HS-5 (cell line): ENCODE data around the gene HSH2D.

Experiments used
- DNase-seq: peaks from one replicate; pipeline ENCODE4 v3.0.0-alpha.2; 2012; ENCODE audit warnings: low read depth

Gene HSH2D

DNA sequence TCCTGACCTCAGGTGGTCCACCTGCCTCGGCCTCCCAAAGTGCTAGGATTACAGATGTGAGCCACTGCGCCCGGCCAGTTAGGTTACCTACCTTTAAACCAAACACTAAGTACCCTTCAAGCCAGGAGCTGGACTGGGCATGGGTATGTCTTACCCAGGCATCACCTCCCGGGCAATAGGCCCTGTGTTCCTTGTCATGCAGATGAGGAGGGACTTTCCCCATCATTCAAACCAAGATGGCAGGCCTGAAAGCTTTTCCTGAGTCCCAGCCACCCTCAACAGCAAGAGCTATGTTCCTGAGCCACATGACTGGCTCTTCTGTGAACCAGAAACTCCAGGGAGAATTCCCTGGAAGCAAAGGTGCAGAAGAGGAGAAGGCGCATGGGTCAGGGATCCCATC, 22.3 kb upstream of the HSH2D start:
- no peak for DNase-seq

GRCh38 chr19:16121967-16122366, 21.5 kb upstream of the HSH2D start:
- DNase-seq, result no peak

DNA sequence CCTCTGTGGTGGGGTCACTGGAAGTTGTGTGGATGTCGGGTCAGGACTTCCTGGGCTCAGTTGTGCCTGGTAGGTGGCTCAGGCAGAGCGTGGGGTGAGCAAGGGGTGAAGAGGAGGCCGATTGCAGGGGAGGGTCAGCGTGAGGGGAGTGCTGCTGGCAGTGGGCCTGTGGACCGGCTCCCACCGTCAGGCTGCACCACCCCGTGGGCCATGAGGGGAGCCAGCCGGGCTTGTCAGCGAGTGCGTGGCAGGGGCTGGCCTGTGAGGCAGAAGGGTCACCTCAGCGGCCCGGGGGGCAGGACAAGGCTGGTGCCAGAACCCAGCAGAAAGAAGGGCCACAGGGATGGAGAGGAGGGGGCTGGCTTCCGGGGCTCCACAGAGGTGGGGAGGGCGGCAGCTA, 18.5 kb upstream of the HSH2D start:
- DNase-seq, result no peak

GRCh38 chr19:16125737-16126495, 17.6 kb upstream of the HSH2D start:
- no peak for DNase-seq

DNA sequence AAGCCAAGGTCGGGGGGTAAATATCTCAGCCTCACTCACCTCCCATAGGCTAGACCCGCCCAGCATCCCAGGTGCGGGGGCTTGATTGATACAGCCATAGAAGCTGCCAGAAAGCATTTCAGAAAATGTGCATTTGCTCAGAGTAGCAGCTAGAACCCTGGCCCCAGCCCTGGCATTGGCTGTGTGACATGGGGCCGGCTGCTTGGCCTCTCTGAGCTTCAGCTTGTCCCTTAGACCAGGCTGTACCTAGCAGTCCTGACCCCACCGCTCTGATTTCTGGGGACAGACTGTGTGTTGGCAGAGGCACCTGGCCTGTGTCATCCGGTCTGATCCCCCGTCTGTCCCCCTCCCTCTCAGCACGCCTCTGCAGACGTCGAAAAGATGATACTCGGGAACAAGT, 16.4 kb upstream of the HSH2D start:
- no peak for DNase-seq

DNA sequence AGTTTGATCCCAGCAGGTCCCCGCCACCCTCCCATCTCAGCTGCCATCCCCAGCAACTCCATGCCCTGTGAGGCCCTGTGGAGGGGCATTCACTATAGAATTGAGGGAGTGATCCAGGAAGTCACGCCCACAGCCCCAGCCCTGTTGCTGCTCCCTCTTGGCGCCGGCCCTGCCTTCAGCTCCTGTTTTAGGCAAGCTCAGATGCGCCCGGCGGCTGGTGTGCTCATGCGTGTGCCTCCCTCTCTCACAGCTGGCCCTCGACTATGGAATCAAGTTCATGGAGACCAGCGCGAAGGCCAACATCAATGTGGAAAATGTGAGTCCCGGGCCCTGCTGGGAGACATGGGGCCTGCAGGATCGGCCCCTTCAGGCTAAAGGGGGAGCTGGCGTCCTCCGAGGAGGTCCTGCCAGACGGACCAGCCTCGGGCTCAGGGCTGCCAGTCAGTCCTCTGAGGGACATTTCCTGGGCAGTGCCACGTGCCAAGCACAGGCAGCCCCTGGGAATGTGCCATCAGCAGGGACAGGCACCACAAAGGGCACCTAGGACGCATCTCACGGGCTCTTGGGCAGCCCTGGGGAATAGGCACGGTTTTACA, 15.6 kb upstream of the HSH2D start:
- no peak for DNase-seq

- DNase-seq, result no peak
Observed at GRCh38 chr19:16131648-16132047, 11.8 kb upstream of the HSH2D start.

- no peak for DNase-seq
Observed at GRCh38 chr19:16133818-16134217, 9.7 kb upstream of the HSH2D start.

DNA sequence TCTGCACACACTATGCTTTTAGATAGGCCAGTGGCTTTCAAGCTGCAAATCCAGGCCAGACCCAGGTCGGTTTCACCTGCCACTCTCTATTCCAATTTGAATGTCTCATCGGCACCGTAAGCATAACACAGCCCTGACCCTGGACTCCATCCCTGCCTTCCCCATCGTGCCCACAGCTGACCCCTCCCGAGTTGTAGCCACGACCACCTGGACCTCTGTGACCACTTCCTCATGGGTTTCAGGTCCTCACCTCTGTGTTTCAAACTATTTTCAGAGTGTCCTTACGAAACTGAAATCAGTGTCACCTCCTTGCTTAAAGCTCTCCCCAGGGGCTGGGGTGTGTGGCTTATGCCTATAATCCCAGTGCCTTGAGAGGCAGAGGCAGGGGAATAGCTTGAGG, 9.0 kb upstream of the HSH2D start:
- DNase-seq, result no peak

GRCh38 chr19:16135430-16136127, 7.9 kb upstream of the HSH2D start:
- DNase-seq, result no peak

- no peak for DNase-seq
Observed at GRCh38 chr19:16136185-16136999, 7.1 kb upstream of the HSH2D start.

GRCh38 chr19:16139752-16140151, 3.7 kb upstream of the HSH2D start:
- no peak for DNase-seq

GRCh38 chr19:16141043-16141442, 2.4 kb upstream of the HSH2D start:
- no peak for DNase-seq

GRCh38 chr19:16142032-16142580, 1.4 kb upstream of the HSH2D start:
- no peak for DNase-seq

DNA sequence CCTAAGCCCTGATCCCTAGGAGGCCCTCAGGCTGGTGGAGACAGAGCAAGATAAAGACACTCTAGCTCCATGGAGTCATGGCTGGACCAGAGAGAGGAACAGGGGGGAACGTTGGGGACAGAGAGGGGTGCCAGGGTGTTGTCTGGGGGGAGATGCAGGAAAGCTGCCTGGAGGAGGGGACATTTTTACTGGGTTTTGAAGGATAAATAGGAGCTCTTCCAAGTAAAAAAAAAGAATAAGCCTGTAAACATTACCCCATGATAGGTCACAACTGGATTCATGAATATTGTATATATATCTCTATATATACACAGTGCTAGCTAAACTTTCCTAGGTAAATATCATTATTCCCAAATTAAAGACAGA, 714 bp downstream of the HSH2D start:
- no peak for DNase-seq

DNA sequence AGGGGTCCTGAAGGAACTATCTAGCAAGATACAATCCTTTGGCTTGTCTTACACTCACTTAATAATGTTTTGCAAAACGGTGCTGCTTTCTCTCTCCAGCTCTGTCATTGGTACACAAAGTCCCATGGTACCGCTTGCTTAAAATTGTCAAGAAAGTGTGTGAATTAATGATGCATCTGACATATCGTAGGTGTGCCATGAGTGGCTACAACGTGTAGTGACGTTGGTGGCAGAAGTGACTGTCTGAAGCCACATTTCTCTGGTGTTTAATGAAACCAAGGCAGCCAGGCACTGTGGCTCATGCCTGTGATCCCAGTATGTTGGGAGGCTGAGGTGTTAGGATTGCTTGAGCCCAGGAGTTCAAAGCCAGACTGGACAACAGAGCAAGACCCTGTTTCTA, 2.6 kb downstream of the HSH2D start:
- DNase-seq, result no peak

GRCh38 chr19:16148443-16149229, 5.2 kb downstream of the HSH2D start:
- no peak for DNase-seq

DNA sequence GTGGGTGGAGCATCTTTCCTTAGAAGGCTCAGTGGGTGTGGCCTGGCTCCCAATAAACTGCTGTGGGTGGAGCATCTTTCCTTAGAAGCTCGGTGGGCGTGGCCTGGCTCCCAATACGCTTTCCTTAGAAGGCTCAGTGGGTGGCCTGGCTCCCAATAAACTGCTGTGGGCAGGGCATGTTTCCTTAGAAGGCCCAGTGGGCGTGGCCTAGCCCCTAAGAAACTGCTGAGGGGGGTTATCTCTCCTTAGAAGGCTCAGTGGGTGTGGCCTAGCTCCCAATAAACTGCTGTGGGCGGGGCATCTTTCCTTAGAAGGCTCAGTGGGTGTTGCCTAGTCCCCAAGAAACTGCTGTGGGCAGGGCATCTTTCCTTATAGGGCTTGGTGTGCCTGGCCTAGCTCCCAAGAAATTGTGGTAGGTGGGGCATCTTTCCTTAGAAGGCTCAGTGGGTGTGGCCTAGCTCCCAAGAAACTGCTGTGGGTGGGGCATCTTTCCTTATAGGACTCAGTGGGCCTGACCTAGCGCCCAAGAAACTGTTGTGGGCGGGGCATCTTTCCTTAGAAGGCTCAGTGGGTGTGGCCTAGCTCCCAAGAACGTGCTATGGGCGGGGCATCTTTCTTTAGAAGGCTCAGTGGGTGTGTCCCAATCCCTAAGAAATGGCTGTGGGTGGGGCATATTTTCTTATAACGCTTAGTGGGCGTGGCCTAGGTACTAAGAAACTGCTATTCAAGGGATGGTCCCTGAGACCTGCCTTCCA, 10.3 kb downstream of the HSH2D start:
- no peak for DNase-seq

DNA sequence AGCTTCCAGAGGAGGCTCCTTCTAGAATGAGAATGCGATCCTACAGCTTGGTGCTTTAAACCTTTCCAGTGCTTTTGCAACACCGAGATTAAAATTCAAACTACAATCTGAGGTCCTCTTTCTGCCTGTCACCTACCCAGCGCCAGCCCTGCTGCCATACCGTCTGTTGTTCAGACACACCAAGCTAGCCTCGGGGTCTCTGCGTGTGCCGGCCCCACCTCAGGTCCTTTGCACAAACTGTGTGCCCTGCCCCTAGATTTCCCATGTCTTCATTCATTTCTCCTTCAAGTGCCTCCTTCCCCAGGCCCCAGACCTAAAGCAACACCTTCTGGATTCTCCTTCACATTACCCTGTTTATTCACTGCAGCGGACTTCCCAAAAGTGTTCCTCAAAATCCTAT, 11.1 kb downstream of the HSH2D start:
- no peak for DNase-seq

- DNase-seq, result no peak
Observed at GRCh38 chr19:16155128-16155527, 11.6 kb downstream of the HSH2D start.

GRCh38 chr19:16156904-16157303, 13.4 kb downstream of the HSH2D start:
- no peak for DNase-seq
